NK-92 (cell line): ENCODE data around the gene POMGNT1.

Experiments
- DNase-seq: peaks from one replicate; lab custom pipeline; 2025; ENCODE audit not compliant: unreplicated experiment; lab: John Stamatoyannopoulos, UW

Gene POMGNT1

DNA sequence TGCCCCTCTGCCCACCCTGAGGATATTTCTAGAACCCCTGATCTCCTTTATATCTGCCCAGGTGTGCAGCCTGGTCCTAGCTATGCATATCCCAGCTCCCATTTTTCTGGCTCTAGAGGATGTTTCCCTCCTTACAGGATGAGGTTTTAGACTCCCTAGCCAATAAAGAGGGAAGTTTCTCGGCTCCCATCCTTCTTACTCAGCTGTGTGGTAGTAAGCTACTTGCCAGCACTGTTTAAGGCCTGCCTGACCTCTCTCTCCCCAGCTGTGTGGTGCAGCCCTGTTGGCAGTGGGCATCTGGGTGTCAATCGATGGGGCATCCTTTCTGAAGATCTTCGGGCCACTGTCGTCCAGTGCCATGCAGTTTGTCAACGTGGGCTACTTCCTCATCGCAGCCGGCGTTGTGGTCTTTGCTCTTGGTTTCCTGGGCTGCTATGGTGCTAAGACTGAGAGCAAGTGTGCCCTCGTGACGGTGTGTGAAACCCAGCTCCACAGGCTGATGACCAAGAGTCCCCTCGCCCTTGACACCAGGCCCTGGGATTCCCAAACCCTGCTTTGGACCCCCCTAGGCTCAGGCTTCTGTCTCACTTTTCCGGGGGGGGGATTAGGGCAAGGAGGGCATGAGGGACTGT lies 14.2 kb downstream of the POMGNT1 start:
- no peak for DNase-seq

DNA sequence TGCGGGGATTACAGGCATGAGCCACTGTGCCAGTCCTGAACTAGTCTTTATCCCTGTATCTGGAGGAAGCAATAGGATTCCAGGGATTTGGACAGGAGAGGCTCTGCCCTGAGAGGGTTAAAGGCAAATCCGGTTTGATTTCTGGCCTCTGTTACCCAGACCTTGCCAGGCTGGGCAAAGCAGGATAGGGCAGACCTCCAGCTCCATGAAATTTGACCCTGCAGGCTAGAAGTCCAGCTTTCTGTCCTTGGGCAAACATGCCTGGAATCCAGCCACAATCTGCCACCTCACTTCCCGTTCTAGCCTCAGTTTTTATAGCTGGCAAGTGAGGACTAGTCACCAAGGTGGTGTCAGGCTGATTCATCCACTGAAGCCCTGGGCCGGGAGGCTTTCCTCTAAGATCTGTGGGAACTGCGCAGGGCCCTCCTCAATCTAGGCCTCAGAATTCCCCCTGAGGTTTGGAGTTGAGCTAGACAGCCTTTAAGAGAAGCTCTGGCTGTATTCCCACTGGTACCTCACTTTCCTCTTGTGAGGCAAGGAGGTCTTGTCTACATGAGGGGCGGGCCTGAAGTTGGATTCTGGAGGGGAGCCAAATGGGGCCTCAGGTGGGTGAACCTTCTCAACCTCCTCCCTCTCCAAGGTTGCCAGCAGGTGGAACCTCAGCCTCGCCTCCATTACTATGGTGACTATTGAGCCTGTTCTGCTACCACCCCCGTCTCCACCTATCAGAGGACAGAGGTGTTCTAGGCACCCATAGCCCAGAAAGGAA lies 15.0 kb downstream of the POMGNT1 start:
- no peak for DNase-seq

DNA sequence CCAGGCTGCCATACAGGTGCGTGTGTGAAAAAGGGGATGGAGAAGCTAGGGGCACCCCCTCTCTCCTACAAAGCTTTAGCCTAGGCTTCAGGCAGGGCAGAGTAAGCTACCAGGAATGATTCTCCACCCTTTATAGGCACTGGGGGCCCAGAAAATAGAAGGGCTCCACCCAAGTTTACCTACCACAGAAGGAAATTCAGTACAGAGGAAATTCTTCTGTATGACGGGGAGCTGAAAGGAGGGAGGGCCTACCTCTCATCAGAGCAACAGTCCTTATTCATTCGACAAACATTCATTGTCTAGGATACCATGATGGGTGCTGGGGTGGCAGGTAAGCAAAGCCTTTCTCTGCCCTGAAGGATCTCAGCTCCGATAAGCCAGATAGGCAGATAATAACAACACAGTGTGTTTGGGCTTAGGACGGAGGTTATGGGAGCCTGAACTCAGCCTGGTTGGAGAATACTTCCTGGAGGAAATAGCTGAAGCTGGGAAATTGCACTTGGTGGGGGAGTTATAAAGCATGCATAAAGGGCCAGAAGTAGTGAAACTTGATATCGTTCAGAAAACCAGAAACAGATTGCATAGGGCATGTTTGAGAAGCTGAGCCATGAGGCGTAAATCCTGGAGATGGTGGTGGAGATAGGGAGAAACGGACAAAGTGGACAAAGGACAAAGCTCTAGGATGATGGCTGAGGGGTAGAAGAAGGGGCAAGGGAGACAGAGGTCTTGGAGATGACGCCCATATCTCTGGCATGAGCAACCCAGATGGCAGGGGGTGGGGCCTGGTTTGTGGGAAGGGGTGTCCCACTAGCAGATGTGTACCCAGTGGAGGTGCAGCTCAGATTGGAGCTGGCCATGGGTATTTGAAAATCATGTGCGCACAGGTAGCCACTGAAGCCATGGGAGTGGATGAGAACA lies 16.6 kb downstream of the POMGNT1 start:
- no peak for DNase-seq

DNA sequence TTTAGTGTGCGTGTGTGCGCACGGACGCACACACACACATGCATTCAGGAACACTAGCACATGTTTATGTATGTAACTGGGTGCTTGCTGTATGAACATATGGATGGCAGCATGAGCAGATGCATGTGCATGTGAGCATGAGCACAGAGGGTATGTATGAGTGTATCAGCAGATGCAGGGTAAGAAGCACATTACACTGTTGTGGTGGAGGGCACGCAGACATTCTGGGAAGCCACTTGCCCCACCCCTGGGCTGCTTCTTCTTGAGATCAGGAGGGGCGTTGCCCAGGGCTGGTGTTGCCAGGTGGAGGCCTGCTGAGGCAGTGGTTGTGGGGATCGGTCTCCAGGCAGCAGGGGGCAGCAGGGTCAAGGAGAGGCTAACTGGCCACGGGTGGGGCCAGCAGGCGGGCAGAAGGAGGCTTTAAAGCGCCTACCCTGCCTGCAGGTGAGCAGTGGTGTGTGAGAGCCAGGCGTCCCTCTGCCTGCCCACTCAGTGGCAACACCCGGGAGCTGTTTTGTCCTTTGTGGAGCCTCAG lies 18.1 kb downstream of the POMGNT1 start:
- no peak for DNase-seq

DNA sequence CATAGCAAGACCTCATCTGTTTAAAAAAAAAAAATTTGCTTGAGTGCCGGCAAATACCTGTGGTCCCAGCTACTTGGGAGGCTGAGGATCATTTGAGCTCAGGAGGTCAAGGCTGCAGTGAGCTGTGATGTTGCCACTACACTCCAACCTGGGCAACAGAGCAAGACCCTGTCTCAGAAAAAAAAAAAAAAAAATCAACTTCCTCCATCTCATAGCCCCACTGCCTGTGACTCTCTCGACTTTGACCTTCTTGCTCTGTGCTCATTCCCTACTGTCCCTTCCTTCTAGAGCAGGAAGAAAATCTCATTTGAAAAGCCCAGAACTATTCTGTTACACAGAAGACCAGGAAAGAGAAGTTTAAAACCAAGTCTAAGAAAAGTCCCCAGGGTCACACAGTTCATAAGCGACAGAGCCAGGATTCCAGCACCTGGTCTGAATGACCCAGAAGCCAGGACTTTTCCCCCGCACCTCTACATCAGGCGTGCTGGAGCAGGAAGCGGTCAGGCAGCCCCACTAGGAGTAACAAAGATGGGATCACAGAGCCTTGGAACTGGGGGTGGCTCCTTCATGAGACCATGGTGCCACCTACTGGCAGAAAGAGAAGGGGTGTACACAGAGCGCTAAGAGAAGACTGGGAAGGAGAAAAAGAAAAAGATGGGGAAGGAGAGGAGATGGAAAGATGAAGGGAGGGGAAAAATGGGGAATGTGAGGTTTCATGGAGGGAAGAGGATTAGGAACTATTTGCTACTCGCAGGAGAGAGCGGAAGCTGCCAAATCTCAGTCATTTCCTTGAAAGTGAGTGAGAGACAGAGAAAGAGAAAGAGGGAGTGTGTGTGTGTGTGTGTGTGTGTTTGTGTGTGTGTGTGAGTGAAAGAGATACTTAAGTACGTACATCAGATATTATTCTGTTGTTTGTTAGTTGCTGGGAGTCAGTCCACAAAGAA lies 18.8 kb downstream of the POMGNT1 start:
- DNase-seq, result no peak

DNA sequence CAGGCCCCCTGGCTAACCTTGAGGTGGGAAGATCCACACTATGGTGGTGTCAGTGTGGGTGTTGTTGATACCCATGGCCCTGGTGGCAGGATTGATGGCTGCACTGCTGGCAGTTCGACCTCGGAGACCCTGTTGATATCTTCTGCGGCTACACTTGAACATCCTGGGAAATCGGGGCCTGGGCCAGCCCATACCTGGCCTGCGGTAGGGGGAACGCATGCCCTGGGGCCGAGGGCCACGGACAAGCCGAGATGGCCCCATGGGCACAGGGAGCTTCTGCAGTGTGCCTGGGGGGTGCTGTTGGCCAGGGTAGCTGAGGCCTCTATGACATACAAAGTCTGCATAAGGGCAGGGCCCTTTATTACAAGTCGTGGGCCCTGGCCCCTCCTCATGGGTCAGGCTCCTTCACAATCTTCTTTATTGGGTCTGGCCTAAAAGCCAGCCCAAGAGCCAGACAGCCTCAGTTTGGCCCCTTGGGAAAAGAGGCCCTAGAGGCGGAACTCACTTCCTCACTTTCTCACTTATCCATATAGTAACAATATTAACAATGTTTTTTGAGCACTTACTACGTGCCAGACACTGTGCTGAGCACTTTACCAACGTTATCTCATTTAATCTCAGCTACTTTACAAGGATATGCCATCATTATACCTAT lies 21.9 kb downstream of the POMGNT1 start, which contains the start of gene P3R3URF:
P3R3URF (minus strand) TSS at position 278 of the 655 bp plus-strand sequence; CDS start at position 261, 17 bp downstream.
- no peak for DNase-seq

DNA sequence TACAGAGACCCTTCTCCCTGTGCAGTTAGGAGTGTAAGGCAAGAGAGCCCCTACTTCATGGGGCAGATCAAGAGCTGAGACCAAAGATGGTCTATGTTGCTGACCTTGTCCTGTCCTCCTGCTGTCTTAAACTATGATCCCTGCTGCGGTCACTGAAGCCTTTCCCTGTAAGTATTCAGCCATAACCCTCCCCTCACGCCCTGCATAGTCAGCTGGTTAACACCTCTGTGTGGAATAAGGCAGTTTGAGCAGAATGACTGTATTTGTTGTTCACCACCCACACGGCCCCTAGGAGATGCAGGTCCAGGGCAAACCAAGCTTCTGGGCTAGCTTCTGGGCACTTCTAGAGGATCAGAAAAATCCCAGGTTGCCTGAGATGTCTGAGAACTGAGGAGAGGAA lies 23.0 kb downstream of the POMGNT1 start:
- DNase-seq, result no peak

DNA sequence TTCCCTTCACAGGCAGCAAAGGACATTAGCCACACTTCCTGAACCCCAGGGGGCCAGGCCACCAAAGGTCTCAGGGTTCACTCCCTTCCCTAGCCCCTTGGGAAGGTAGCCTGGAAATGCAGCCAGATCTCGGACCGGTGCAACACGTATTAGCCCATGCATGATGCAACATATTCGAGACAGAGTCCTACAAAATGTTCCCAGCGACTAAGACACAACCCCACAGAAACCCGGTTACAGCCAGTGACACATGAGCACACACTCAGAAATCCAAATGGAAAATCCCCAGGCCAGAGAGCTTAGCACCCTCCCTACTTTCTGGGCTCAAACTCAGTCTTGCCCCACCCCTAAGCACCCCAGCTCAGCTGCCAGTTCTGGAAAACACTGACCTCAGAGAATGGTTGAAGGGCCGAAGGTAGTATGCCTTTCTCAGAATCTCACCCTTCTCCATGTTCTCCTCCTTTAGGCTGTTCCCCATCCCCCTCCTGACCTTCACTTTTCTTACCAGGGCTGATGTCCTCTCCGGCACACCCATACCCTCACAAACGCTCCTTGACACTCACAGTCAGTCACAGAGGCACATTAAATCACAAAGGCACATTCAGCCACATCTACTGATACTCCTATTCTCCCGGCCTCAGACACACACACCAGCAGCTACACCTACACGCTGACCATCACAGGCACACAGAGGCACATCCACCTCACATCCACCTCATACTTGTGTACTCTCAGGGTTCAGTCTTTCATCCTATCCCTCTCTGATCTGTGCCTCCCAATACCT lies 23.6 kb downstream of the POMGNT1 start, which contains the start of gene TSPAN1:
TSPAN1 (plus strand) TSS at position 640 of the 784 bp plus-strand sequence. CDS start 6,021 bp downstream, outside the sequence.
- DNase-seq, result no peak

DNA sequence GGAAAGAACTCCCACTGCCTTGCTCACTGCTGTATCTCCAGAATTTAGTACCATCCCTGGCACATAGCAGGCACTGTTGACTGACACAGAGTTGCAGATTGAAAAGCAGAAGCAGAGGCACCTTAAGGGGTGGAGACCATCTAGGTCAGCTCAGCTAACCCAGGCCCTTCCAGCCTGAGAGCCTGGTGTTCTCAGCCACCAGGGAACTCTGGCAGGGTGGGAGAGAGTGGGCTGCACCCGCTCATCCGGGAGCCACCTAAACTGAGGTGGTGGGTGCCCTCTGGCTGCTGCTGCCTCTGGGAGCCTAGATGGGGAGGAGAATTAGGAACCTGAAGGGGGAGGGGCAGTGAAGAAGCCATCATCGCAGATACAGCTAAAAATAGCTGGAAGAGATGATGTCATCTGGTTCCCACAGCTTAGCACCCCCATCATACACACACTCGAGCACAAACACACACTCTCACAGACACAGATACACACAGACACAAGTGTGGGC lies 24.8 kb downstream of the POMGNT1 start:
- DNase-seq, result no peak

DNA sequence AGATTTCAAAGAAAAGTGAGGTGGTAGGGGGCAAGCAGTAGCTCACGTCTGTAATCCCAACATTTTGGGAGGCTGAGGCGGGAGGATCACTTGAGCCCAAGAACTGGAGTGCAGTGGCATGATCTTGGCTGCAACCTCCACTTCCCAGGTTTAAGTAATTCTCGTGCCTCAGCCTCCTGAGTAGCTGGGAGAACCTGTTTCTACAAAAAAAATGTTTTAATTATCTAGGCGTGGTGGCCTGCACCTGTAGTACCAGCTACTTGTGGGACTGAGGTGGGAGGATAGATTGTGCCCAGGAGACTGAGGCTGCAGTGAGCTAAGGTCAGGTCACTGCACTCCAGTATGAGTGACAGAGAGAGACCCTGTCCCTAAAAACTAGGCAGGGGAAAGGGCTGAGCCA lies 25.9 kb downstream of the POMGNT1 start:
- DNase-seq, result no peak

DNA sequence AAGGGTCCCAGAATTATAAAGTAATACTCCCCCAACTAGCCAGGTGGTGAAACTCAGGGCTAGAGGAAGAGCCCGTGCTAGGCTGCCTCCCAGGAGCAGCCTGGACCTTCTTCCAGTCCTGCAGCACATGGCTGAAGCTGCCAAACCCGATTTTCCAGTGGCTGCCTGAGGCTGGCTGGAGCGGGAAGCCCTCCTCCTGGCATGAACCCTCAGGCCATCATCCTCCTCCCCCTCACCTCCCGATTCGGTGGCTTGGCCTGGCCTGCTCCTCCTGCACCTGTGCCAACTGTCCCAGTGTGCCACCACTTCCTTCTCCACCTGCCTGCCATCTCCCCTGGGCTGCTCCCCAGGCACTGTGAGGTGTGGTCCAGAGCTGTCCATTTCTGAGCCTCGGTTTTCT lies 26.4 kb downstream of the POMGNT1 start:
- DNase-seq, result no peak

DNA sequence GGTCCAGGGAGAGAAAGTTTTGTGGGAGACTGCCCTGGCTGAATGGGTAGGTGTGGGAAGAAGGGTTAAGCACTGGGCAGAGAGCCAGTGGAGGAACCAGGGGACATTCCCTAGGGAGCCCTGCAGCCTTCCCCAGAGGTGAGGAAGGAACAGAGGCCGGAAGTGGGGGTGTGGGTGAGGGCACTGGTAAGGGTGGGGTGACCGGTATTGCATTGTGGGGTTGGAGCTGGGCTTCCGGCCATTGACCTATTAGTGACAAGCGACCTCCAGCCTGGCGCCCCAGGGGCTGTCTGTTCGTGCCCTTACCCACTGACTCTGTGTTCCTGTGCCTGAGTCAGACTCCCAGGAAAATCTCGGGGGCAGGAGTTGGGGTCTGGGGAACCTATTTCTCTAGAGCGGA lies 26.9 kb downstream of the POMGNT1 start:
- no peak for DNase-seq

DNA sequence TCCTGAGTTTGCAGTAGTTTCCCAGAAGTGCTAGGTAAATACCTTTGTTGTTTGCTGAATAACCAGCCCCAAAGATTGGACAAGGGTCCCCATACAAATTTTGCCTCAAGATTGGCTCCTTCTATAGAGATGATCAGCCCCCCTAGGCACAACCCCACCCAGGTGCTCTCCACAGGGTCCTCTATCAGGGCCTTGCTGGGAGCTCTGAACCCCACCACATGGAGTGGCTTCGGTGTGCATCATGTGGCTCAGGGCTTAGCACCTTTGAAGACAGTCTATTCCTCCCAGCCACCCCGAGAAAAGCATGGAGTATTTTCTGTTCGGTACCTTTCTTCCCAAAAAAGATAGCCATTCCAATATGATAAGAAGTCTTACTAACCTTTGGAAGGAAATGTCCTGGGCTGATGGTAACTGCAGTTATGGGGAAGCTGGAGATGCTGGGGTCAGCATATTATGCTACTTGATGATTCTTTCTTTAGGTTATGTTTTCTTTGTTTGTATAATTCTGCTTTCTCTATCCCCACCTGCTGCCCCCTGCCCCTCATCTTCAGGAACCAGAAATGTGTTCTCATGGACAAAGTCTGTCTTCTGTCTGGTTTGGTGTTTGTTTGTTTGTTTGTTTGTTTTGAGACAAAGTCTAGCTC lies 28.3 kb downstream of the POMGNT1 start:
- DNase-seq, result no peak

DNA sequence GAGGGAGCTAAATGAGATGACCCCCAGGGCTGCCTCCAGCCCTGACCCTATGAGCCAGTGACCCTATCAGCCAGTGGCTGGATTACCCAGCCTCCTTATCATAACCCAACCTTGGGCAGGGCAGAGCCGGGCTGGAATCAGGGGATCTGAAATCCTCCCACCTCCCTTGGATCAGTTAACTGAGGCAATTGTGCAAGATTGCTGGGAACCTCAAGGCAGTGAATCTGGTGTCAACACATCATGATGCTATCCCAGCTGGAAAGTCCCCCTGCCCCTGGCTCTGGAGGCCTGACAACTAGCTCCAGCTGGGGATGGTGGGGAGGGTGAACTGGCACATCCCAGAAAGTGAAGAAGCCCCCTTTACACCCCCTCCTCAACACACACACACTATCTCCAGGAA lies 29.8 kb downstream of the POMGNT1 start:
- DNase-seq, result no peak

DNA sequence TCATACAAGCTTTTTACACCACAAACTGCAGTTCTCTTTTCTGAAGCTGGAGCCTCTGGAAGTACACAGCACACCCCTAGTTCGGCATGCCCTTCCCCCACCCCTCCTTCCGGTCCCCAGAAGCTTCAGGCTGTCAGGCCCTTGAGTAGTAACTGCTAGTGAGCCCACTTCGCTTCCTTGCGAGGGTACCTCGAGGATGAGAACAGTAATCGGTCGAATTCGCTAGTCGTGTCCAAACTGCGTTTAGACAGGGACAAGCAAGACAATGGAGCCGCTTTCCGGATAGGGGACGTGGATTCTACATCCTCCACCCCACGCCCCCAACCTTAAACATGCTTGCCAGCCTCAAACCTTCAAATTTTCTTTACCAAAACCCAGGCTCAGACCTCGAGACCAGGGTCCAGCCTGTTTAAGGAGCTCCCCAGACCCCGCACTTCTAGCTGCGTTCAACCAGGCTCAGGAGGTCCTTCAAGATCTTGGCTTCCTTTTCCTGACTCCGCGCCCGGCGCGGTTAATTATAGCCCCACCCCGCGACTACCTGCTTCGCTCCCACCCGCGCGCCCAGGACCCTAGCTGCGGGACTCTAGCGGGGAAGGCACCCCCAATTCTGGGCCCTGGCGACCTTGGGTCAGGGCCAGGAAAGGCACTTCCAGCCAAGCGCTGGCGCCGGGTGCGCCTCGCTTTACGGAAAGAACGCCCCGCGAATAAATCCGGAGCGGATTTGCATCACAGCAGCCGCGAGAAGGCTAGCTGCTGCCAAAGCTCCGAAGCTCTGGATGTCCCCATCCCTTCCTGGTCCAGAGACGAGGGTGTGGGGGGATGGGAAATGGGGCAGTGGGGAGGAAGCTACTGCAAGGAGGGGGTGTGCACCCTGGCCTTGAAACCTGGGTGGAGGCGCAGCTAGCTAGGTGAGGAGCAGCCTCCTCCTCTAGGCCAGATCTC lies 31.4 kb downstream of the POMGNT1 start:
- DNase-seq, result no peak

DNA sequence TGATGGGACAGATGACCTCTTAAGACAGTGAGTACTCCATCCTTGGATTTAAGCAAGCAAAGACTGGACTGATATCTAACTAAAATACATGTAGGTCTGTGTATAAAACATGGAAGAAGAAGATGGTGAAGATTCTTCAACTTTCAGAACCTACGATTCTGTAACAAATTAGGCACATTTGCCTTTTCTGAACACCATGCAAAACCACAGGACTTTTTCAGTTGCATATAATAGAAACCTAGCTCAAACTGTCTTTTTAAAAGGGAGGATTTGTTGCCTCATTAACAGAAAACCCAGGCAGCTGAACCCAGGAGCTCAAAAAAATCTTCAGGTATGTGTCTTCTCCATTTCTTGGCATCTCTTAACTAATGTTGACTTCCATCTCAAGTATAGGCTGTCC lies 38.0 kb downstream of the POMGNT1 start:
- no peak for DNase-seq

DNA sequence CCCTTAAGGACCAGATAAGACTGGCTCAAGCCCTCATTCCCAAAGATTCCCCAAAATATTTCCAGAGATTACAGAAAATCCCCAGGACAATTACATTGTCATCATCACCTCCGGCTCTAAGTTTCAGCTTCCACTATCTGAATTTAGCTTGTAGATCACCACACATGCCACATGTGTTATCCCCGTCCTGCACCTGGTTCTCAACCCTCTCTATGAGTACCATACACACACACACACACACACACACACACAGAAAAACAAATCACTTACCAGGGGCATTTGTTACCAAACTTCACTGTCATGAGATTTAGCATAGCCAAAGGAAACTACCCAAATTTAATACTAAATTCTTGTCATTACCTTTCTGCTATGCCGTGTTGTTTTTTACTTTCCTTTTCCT lies 38.7 kb downstream of the POMGNT1 start:
- no peak for DNase-seq
